ENCODE results near the gene ALDH5A1. TPM values are rescaled to one million over a fixed set of nuclear protein-coding genes. Genes with fewer than 3 reads are reported as not detected.
"Not testable (repeated sequence)": the region's sequence is repeated elsewhere in the genome, so short reads cannot be mapped to it uniquely, and the experiment has no call there.

The ALDH5A1 gene
- total RNA-seq, 1 donor from 2014 or later: 0.64 TPM

GRCh38 chr6:24484657-24485323 is 10.0 kb upstream of the ALDH5A1 start:
- DNase-seq (ENCODE audit: low read depth in 2 of 2): no peak

- DNase-seq (ENCODE audit: low read depth in 2 of 2): no peak
Measured at GRCh38 chr6:24486065-24486464, 8.7 kb upstream of the ALDH5A1 start.

- DNase-seq (ENCODE audit: low read depth in 2 of 2): no peak
Measured at GRCh38 chr6:24489470-24489869, 5.3 kb upstream of the ALDH5A1 start, which contains the start of gene GPLD1. GPLD1 (minus strand) TSS chr6:24489578; CDS start chr6:24489511, 67 bp downstream.

- DNase-seq (ENCODE audit: low read depth in 2 of 2): no peak
Measured at GRCh38 chr6:24489881-24490280, 4.9 kb upstream of the ALDH5A1 start.

GRCh38 chr6:24490948-24491347 is 3.8 kb upstream of the ALDH5A1 start:
- no peak for DNase-seq (ENCODE audit: low read depth in 2 of 2)

- peak in 1 of 2 donors; percentile 38 for DNase-seq (ENCODE audit: low read depth in 2 of 2)
Measured at GRCh38 chr6:24492475-24492874, 2.3 kb upstream of the ALDH5A1 start.

GRCh38 chr6:24493945-24494820 is 586 bp upstream of the ALDH5A1 start:
- DNase-seq (ENCODE audit: low read depth in 2 of 2): no peak

- DNase-seq (ENCODE audit: low read depth in 2 of 2): no peak
Measured at GRCh38 chr6:24497254-24497970, 2.6 kb downstream of the ALDH5A1 start.

GRCh38 chr6:24500683-24501082 is 5.9 kb downstream of the ALDH5A1 start:
- DNase-seq (ENCODE audit: low read depth in 2 of 2): no peak

- no peak for DNase-seq (ENCODE audit: low read depth in 2 of 2)
Measured at GRCh38 chr6:24501374-24501773, 6.6 kb downstream of the ALDH5A1 start.

GRCh38 chr6:24501914-24502313 is 7.1 kb downstream of the ALDH5A1 start:
- no peak for DNase-seq (ENCODE audit: low read depth in 2 of 2)

- DNase-seq (ENCODE audit: low read depth in 2 of 2): no peak
Measured at GRCh38 chr6:24504287-24504648, 9.5 kb downstream of the ALDH5A1 start.

GRCh38 chr6:24504649-24505586 is 10.1 kb downstream of the ALDH5A1 start:
- DNase-seq (ENCODE audit: low read depth in 2 of 2): no peak

- no peak for DNase-seq (ENCODE audit: low read depth in 2 of 2)
Measured at GRCh38 chr6:24506814-24507520, 12.2 kb downstream of the ALDH5A1 start.

- DNase-seq (ENCODE audit: low read depth in 2 of 2): not testable (repeated sequence)
Measured at GRCh38 chr6:24511976-24512375, 17.2 kb downstream of the ALDH5A1 start.

- DNase-seq (ENCODE audit: low read depth in 2 of 2): no peak
Measured at GRCh38 chr6:24513602-24514001, 18.8 kb downstream of the ALDH5A1 start.

GRCh38 chr6:24517659-24518543 is 23.1 kb downstream of the ALDH5A1 start:
- DNase-seq (ENCODE audit: low read depth in 2 of 2): no peak

- DNase-seq (ENCODE audit: low read depth in 2 of 2): peak; percentile 1 to 28
Measured at GRCh38 chr6:24520929-24521546, 26.3 kb downstream of the ALDH5A1 start.

Measured in dermis microvascular lymphatic vessel endothelial cell (primary cell).